ENCODE results near the gene GUCY1B1. TPM values are rescaled to one million over a fixed set of nuclear protein-coding genes. Genes with fewer than 3 reads are reported as not detected.

Gene GUCY1B1
- total RNA-seq, 4 donors from 2014 or later = 24.8 to 37.4 (median 30.9) TPM

DNA sequence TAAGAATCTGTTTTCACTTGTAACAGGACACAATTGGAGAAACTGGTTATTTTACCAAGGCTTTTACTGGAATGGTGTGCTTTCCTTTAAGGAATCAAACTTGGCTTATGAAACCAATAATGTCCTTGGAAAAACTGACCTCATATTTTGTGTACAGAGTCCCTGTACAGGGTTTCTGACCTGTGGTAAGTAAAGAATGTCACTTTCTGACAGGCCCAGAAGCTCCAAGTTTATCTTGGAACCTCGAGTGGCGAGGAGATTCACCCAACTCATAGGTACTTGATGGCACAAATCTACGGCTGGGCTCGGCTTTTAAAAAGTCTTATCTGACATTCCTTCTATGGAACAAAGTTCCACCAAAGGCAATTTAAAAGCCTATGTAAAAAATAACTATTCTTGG is 90.2 kb downstream of the GUCY1B1 start:
- no peak for DNase-seq
- Histone ChIP-seq H3K27me3 (no peaks in the 10 kb centered on the region), H3K9me3 (no peaks in the 10 kb centered on the region), H3K4me3 (no peak overlapping the region), H3K4me1 (no peaks in the 10 kb centered on the region), H3K36me3 (no peaks in the 10 kb centered on the region), H3K27ac (no peak overlapping the region)
- intact Hi-C loops (cut with DNase I; ENCODE audit: low total_unique reads) = no loop called here
- TF ChIP-seq, protein P1, sequence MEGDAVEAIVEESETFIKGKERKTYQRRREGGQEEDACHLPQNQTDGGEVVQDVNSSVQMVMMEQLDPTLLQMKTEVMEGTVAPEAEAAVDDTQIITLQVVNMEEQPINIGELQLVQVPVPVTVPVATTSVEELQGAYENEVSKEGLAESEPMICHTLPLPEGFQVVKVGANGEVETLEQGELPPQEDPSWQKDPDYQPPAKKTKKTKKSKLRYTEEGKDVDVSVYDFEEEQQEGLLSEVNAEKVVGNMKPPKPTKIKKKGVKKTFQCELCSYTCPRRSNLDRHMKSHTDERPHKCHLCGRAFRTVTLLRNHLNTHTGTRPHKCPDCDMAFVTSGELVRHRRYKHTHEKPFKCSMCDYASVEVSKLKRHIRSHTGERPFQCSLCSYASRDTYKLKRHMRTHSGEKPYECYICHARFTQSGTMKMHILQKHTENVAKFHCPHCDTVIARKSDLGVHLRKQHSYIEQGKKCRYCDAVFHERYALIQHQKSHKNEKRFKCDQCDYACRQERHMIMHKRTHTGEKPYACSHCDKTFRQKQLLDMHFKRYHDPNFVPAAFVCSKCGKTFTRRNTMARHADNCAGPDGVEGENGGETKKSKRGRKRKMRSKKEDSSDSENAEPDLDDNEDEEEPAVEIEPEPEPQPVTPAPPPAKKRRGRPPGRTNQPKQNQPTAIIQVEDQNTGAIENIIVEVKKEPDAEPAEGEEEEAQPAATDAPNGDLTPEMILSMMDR (IDR thresholded peaks at IDR 0.05) = no peak
- no peak for TF ChIP-seq POLR2A (IDR thresholded peaks at IDR 0.05)

DNA sequence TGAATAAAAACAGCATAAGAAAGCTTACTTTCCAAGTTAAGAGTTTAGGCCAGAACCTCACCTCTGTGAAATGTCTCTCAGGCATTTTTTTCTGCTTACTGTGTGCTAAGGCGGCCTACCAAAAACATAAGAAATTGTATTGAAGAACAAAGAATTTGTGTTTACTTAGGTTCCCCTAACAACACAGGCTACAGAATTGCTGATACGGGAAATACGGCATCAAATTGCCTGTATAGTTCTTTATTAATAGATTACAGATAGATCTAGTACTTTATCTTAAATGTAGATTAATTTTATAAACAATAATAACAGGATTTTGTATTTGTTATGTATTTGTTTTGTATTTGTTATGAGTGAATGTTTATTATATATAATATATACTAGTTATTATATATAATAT is 94.4 kb downstream of the GUCY1B1 start:
- no peak for DNase-seq
- H3K9me3 ChIP-seq = no peaks in the 10 kb centered on the region
- no peak for TF ChIP-seq POLR2A (IDR thresholded peaks at IDR 0.05)
- TF ChIP-seq, protein P1 (IDR thresholded peaks at IDR 0.05) = no peak
- intact Hi-C loops (cut with DNase I; ENCODE audit: low total_unique reads) = no loop called here
- H3K27ac ChIP-seq = no peak overlapping the region
- H3K4me1 ChIP-seq = no peaks in the 10 kb centered on the region
- no peaks in the 10 kb centered on the region for H3K27me3 ChIP-seq
- H3K4me3 ChIP-seq = no peak overlapping the region
- H3K36me3 ChIP-seq = no peaks in the 10 kb centered on the region

DNA sequence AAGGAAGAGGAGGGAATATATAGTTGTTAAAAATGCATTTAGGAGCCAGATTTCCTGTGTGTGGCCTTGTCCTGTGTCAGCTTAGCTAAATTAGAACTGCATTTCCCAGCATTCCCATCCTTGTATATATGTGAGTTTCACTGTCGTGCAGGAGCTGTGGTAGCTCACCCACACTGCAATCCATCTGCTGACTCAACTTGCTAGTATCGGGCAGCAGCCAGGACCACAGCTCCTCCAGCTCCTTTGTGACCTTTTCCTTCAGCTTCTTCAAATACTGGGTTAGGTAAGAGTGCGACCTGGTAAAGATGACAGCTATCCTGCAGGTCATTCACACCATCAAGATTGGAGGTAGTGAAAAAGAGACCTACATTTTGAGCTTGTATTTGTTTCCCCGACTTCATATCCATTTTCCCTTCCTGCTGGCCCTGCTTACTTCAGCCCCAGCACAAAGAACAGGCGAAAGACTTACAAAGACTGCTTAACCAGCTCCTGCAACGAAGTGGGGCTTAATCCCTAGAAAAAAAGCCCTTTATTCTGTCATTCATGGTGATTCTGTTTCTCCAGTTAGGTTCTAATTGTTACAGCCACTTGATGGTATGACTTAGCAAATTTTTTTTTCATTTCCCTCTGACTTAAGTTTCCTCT is 95.9 kb downstream of the GUCY1B1 start:
- Histone ChIP-seq H3K27me3 (no peaks in the 10 kb centered on the region), H3K9me3 (no peaks in the 10 kb centered on the region), H3K36me3 (no peaks in the 10 kb centered on the region), H3K4me3 (no peak overlapping the region), H3K4me1 (no peaks in the 10 kb centered on the region), H3K27ac (no peak overlapping the region)
- intact Hi-C loops (cut with DNase I; ENCODE audit: low total_unique reads) = no loop called here
- DNase-seq = no peak
- TF ChIP-seq, protein P1 (IDR thresholded peaks at IDR 0.05) = no peak
- TF ChIP-seq POLR2A (IDR thresholded peaks at IDR 0.05) = no peak

DNA sequence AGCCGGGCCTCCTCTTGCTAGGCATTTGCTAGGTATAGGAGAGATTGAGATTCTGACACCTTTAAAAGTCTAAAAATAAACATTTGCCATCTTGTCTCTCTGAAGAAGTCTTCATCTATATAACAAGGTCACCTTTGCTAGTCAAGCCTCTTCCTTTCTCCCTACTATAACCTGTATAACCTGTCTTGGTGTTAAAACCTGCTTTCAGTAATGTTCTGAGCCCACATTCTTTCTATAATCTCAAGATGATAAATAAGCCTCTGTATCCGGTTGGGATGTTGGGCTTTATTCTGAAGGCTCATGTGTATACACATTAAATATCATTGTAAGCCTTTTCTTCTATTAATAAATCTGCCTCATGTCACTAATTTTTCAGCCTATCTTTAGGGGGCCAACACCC is 97.1 kb downstream of the GUCY1B1 start:
- Histone ChIP-seq H3K4me1 (no peaks in the 10 kb centered on the region), H3K27ac (no peak overlapping the region), H3K9me3 (no peaks in the 10 kb centered on the region), H3K36me3 (no peaks in the 10 kb centered on the region), H3K27me3 (no peaks in the 10 kb centered on the region), H3K4me3 (no peak overlapping the region)
- TF ChIP-seq, protein P1 (IDR thresholded peaks at IDR 0.05) = no peak
- TF ChIP-seq POLR2A (IDR thresholded peaks at IDR 0.05) = no peak
- intact Hi-C loops (cut with DNase I; ENCODE audit: low total_unique reads) = no loop called here
- DNase-seq = no peak

Other genes starting within 250 kb of the GUCY1B1 start
- gene GUCY1A1, start 92.2 kb upstream of the GUCY1B1 start, total RNA-seq = 100 to 1,000 TPM in 1 of 4 donors, 10 to 100 TPM in 3; 23.8 to 160 (median 42.8) TPM
- gene ASIC5, start 107.3 kb downstream of the GUCY1B1 start, total RNA-seq = not detected
- gene TDO2, start 144.7 kb downstream of the GUCY1B1 start, total RNA-seq = 1 to 10 TPM in 1 of 4 donors, not detected in 3; 3.7 TPM
- 10 to 100 TPM; 22.0 to 77.8 (median 28.6) TPM for gene CTSO, start 194.8 kb downstream of the GUCY1B1 start, total RNA-seq

All from uterus (tissue), 4 donors.